GM12864 (cell line): ENCODE results near the gene ATOSA.

Experiments used
- DNase-seq: peaks from one replicate; pipeline ENCODE4 v3.0.0-alpha.2; 2011; ENCODE audit warnings: low read depth
- H3K4me3 ChIP-seq: 2 replicates; pipeline ENCODE4 v1.5.1; 2011; ENCODE audit warnings: mild to moderate bottlenecking, low read depth, low read length, control low read depth
- CTCF ChIP-seq: IDR thresholded peaks from 2 replicates; pipeline ENCODE4 v1.5.1; 2011; ENCODE audit warnings: low read depth, mild to moderate bottlenecking, moderate library complexity, low read length, control low read depth, inconsistent platforms; ENCODE audit errors: missing control alignments

Gene ATOSA

GRCh38 chr15:52642386-52643361 lies 36.5 kb downstream of the ATOSA start:
- no peak overlapping the region for H3K4me3 ChIP-seq
- no peak for TF ChIP-seq CTCF
- no peak for DNase-seq

GRCh38 chr15:52636459-52636858 lies 42.7 kb downstream of the ATOSA start:
- no peak for DNase-seq
- H3K4me3 ChIP-seq = no peak overlapping the region
- TF ChIP-seq CTCF = no peak

- no peak overlapping the region for H3K4me3 ChIP-seq
- no peak for DNase-seq
- no peak for TF ChIP-seq CTCF
These were observed 43.3 kb downstream of the ATOSA start for GRCh38 chr15:52635908-52636307.
